ENCODE results near the gene AKR1B15. TPM values are rescaled to one million over a fixed set of nuclear protein-coding genes. Genes with fewer than 3 reads are reported as not detected.

AKR1B15 gene
- total and polyA plus RNA-seq, 9 of the 15 experiments (the other 6 are each of a cell fraction or from before 2014, with no cell fraction given), result not detected

- FAIRE-seq, result no peak
- Histone ChIP-seq H3K27me3 (ENCODE audit: control insufficient read depth in 2 of 2, insufficient read depth in 2 of 2, low read length in 2 of 2) (peaks cover 0 to 29% of the 10 kb centered on the region in 2 experiments; a peak in 2 of 5 replicates), H3K36me3 (ENCODE audit: control insufficient read depth, insufficient read depth, low read length) (no peaks in the 10 kb centered on the region), H3K27ac (ENCODE audit: extremely low read depth, low read depth, low read length) (no peak overlapping the region), H4K20me1 (replicated peaks; ENCODE audit: control insufficient read depth, insufficient read depth, low read length) (no peaks in the 10 kb centered on the region), H3K79me2 (ENCODE audit: control insufficient read depth, insufficient read depth, low read length) (no peaks in the 10 kb centered on the region), H3K4me1 (replicated peaks in 1 of 2; ENCODE audit: control insufficient read depth in 2 of 2, insufficient read depth in 2 of 2, low read length in 2 of 2) (no peaks in the 10 kb centered on the region; a peak in 1 of 5 replicates), H3K9me1 (ENCODE audit: control insufficient read depth, insufficient read depth, low read length) (no peaks in the 10 kb centered on the region), H3K4me3 (no peak overlapping the region), H3K9me3 (replicated peaks; ENCODE audit: control insufficient read depth, insufficient read depth, low read depth, low read length) (no peaks in the 10 kb centered on the region), H3K9ac (ENCODE audit: insufficient read depth in 1 of 2, low read depth in 2 of 2, low read length in 2 of 2) (no peak overlapping the region), H2AFZ (ENCODE audit: low read depth, low read length) (no peak overlapping the region), H3K4me2 (ENCODE audit: insufficient read depth, low read length) (no peak overlapping the region)
- in situ Hi-C loops (cut with MboI), result no loop called here
- ChIA-PET CTCF (ENCODE audit: low intra/inter-chr PET ratio) (no interaction called here), POLR2A (no interaction called here)
- intact Hi-C loops (cut with micrococcal nuclease), result no loop called here
- 1% methylated on average over 5 of the region's 5 CpGs for WGBS (ENCODE audit: insufficient coverage, low coverage, missing lambda C conversion rate)
- BruUV-seq (replicated peaks), result no TSS peak
- ATAC-seq, result no peak
- TF ChIP-seq ZBTB1 (CRISPR knock-in tag; IDR thresholded peaks at IDR 0.05; ENCODE audit: borderline replicate concordance, low read depth) (no peak), ESRRB (CRISPR knock-in tag; IDR thresholded peaks at IDR 0.05; ENCODE audit: borderline replicate concordance) (no peak), PHF20 (IDR thresholded peaks at IDR 0.05; ENCODE audit: partially characterized antibody) (no peak), WHSC1 (IDR thresholded peaks at IDR 0.05; ENCODE audit: low read length) (no peak), KDM1A (IDR thresholded peaks at IDR 0.05) (no peak), RBM34 (IDR thresholded peaks at IDR 0.05; ENCODE audit: borderline replicate concordance, insufficient read depth, low read length) (no peak), ZNF134 (CRISPR knock-in tag; conservative IDR thresholded peaks at IDR 0.05) (no peak), ZNF277 (CRISPR knock-in tag; IDR thresholded peaks at IDR 0.05; ENCODE audit: borderline replicate concordance) (no peak), SREBF2 (CRISPR knock-in tag; IDR thresholded peaks at IDR 0.05) (no peak), SP1 (CRISPR knock-in tag; IDR thresholded peaks at IDR 0.05) (no peak), ATF1 (CRISPR knock-in tag; IDR thresholded peaks at IDR 0.05) (no peak), ATF1 (tag; IDR thresholded peaks at IDR 0.05) (no peak), ETV5 (CRISPR knock-in tag; IDR thresholded peaks at IDR 0.05; ENCODE audit: low read depth) (no peak), SAFB2 (IDR thresholded peaks at IDR 0.05; ENCODE audit: borderline replicate concordance, low read depth, low read length, severe bottlenecking) (no peak), ZNF217 (CRISPR knock-in tag; IDR thresholded peaks at IDR 0.05) (no peak), CHD1 (IDR thresholded peaks at IDR 0.05; ENCODE audit: low read length) (no peak)
- no peak for DNase-seq (ENCODE audit: extremely low read depth in 1 of 4, low spot score in 3 of 4)
Measured at GRCh38 chr7:134530460-134530859, 18.4 kb upstream of the AKR1B15 start.

Measured in K562 (cell line).